Heart left ventricle (tissue), 16 donors: ENCODE data around the gene CRISPLD2. TPM values are rescaled to one million over a fixed set of nuclear protein-coding genes. Genes with fewer than 3 reads are reported as not detected.

ENCODE experiments used
- ATAC-seq, 4 donors: fragments of 200-7000 bp; cut with Tn5 transposase; one replicate each; pipeline ENCODE4 v1.9.1; 2020 to 2022; ENCODE audit warnings: moderate library complexity in 4 of 4, mild to moderate bottlenecking in 3 of 4, moderate number of reproducible peaks in 1 of 4
- DNase-seq, 5 donors: peaks; one replicate each; pipeline ENCODE4 v3.0.0-alpha.2; 2020
- H3K27ac ChIP-seq, 12 donors: fragments of 200-600 bp; sonication (generic) in 4 of 12; one replicate each; pipeline versions ENCODE4 v1.5.0 to v1.8.0; 2016 to 2022; ENCODE audit warnings: mild to moderate bottlenecking in 2 of 12
- H3K27me3 ChIP-seq, 9 donors: fragments of 200-600 bp; sonication (generic) in 2 of 9; one replicate each; pipeline versions ENCODE4 v1.5.1 to v1.8.0; 2016 to 2022; ENCODE audit warnings: mild to moderate bottlenecking in 3 of 9
- H3K36me3 ChIP-seq, 9 donors: fragments of 200-600 bp; sonication (generic) in 2 of 9; one replicate each; pipeline versions ENCODE4 v1.5.0 to v1.8.0; 2018 to 2022; ENCODE audit warnings: mild to moderate bottlenecking in 2 of 9
- H3K4me1 ChIP-seq, 12 donors: fragments of 200-600 bp; sonication (generic) in 4 of 12; one replicate each; pipeline versions ENCODE4 v1.5.0 to v1.8.0; 2016 to 2022; ENCODE audit warnings: mild to moderate bottlenecking in 3 of 12
- H3K4me3 ChIP-seq, 12 donors: fragments of 200-600 bp; sonication (generic) in 4 of 12; one replicate each; pipeline versions ENCODE4 v1.5.0 to v1.8.0; 2017 to 2022; ENCODE audit warnings: mild to moderate bottlenecking in 9 of 12, moderate library complexity in 4 of 12
- H3K9me3 ChIP-seq, 12 donors: fragments of 200-600 bp; sonication (generic) in 4 of 12; one replicate each; pipeline versions ENCODE4 v1.5.0 to v1.8.0; 2016 to 2022; ENCODE audit warnings: mild to moderate bottlenecking in 1 of 12
- CTCF ChIP-seq, 12 donors: fragments of 200-600 bp; sonication (generic) in 4 of 12; IDR thresholded peaks; one replicate each; pipeline versions ENCODE4 v1.5.0 to v1.8.0; 2018 to 2022; ENCODE audit warnings: antibody characterized with exemption in 12 of 12, mild to moderate bottlenecking in 5 of 12
- POLR2A ChIP-seq, 2 donors: fragments of 450-650 bp; IDR thresholded peaks; one replicate each; pipeline ENCODE4 v1.6.1; 2017; ENCODE audit warnings: antibody characterized with exemption in 2 of 2, mild to moderate bottlenecking in 2 of 2, moderate library complexity in 2 of 2
- WGBS, 4 donors: extraction: QIAGEN DNeasy Blood & Tissue Kit in 2 of 4; methylation state at CpG; one replicate each; pipeline versions ENCODE4 v1.1.5 to v1.1.7; 2013 to 2018; 5-methylcytosine and 5-hydroxymethylcytosine counted together
- intact Hi-C, 10 donors: fragments of 100-400 bp; cut with DNase I; formaldehyde crosslinking; loops; one replicate each; pipeline versions ENCODE4 v1.11.1 to v1.14.2; 2022
- polyA plus RNA-seq, 2 donors: library from polyadenylated mRNA; stranded (reverse); fragments of 200-250 nt; gene quantifications; one replicate each; pipeline ENCODE4 v1.2.3, GENCODE V29; 2013
- total RNA-seq, 9 donors: library from RNA; depleted of rRNA in 2 of 9; stranded (reverse); fragments of >200 nt in 2 of 9; fragmentation: NEBNext Ultra II Directional in 3 of 9; extraction: Animal tissue kit (Norgen Biotek cat#: 25700) in 3 of 9; gene quantifications; one replicate each; pipeline versions ENCODE4 v1.1.0 to v1.2.4, GENCODE V29; 2016 to 2023
- donor health status: ischemic (EF 13 %, LVEDD 7.1; RV severe dilation, severe dysfunction).
- donor health status: healthy with polysubstance abuse.
- donor health status: DM: no; HTN: yes; CAD: no.
- donor health status: DM: no; HTN: no; CAD: no.
- donor health status: ischemic (EF 25% LVEDD 6.9; RV normal size, moderate dysfunction).
- donor health status: ischemic (EF 25% LVEDD 5.7; RV mildly dilated, moderate dysfunction).
- donor health status: healthy.
- donor health status: DM: yes; HTN: yes; CAD: no.
- donor health status: ischemic (EF 35%, LVEDD 5.7; RV mildly dilated, moderate dysfunction).
- donor health status: nonischemic (EF 11% LVEDD 7.7; RV severe dilation, severe dysfunction).
- donor health status: DM: yes; HTN: yes; CAD: no.
- donor health status: PGD.
- donor health status: ischemic (EF 29% LVEDD 5.4; RV normal size, mild dysfunction).
- donor health status: nonischemic (EF 23%, LVEDD 6.1; RV moderate dilation, normal function).

Gene CRISPLD2
- total and polyA plus RNA-seq, 11 donors = 8.0 to 153 (median 12.9) TPM

- H3K4me1 ChIP-seq = peaks cover 0 to 35% (median 0%) of the 10 kb centered on the region in 12 donors
- no peaks in the 10 kb centered on the region for H3K27me3 ChIP-seq
- H3K9me3 ChIP-seq = no peaks in the 10 kb centered on the region
- peaks cover 0 to 6% (median 0%) of the 10 kb centered on the region in 9 donors for H3K36me3 ChIP-seq
- H3K27ac ChIP-seq = peak overlapping the region in 6 of 12 donors; percentile 27 to 52 (median 48)
- no peak for DNase-seq
- no peak for TF ChIP-seq POLR2A (IDR thresholded peaks at IDR 0.05)
- no peak for TF ChIP-seq CTCF (IDR thresholded peaks at IDR 0.05)
- no peak for ATAC-seq
- no peak overlapping the region for H3K4me3 ChIP-seq
- intact Hi-C loops = no loop called here
- WGBS, 4 donors = 85 to 94% (median 92%) methylated on average over 13 of the region's 13 CpGs
Measured at GRCh38 chr16:84907051-84907450, 87.3 kb downstream of the CRISPLD2 start.

GRCh38 chr16:84907575-84907974, 87.8 kb downstream of the CRISPLD2 start:
- DNase-seq (peak in 4 of 5 donors; percentile 49 to 69 (median 57)), ATAC-seq (peak; percentile 46 to 83 (median 73))
- Histone ChIP-seq H3K4me1 (peaks cover 0 to 40% (median 0%) of the 10 kb centered on the region in 12 donors), H3K27ac (peak overlapping the region in 7 of 12 donors; percentile 27 to 52 (median 47)), H3K9me3 (no peaks in the 10 kb centered on the region), H3K4me3 (no peak overlapping the region), H3K36me3 (peaks cover 0 to 6% (median 0%) of the 10 kb centered on the region in 9 donors), H3K27me3 (no peaks in the 10 kb centered on the region)
- WGBS, 4 donors = 64 to 73% (median 70%) methylated on average over 12 of the region's 12 CpGs
- TF ChIP-seq POLR2A (IDR thresholded peaks at IDR 0.05) = no peak
- TF ChIP-seq CTCF (IDR thresholded peaks at IDR 0.05) = peak in 2 of 12 donors; percentile 5 to 8
- intact Hi-C loops = no loop called here

GRCh38 chr16:84909476-84910085, 89.8 kb downstream of the CRISPLD2 start:
- Histone ChIP-seq H3K4me3 (no peak overlapping the region), H3K27ac (peak overlapping the region in 1 of 12 donors; percentile 40), H3K36me3 (peaks cover 0 to 6% (median 0%) of the 10 kb centered on the region in 9 donors), H3K9me3 (no peaks in the 10 kb centered on the region), H3K4me1 (peaks cover 0 to 54% (median 13%) of the 10 kb centered on the region in 12 donors), H3K27me3 (no peaks in the 10 kb centered on the region)
- intact Hi-C loops = no loop called here
- no peak for ATAC-seq
- peak in 1 of 5 donors; percentile 22 for DNase-seq
- 79 to 86% (median 84%) methylated on average over 8 to 9 of the region's 9 CpGs for WGBS, 4 donors
- no peak for TF ChIP-seq CTCF (IDR thresholded peaks at IDR 0.05)
- TF ChIP-seq POLR2A (IDR thresholded peaks at IDR 0.05) = no peak

- DNase-seq (peak in 1 of 5 donors; percentile 57), ATAC-seq (no peak)
- Histone ChIP-seq H3K9me3 (no peaks in the 10 kb centered on the region), H3K27ac (peak overlapping the region in 1 of 12 donors; percentile 37), H3K4me3 (no peak overlapping the region), H3K4me1 (peaks cover 0 to 52% (median 17%) of the 10 kb centered on the region in 12 donors), H3K36me3 (peaks cover 0 to 2% (median 0%) of the 10 kb centered on the region in 9 donors), H3K27me3 (peaks cover 0 to 7% (median 0%) of the 10 kb centered on the region in 9 donors)
- intact Hi-C loops = no loop called here
- TF ChIP-seq CTCF (IDR thresholded peaks at IDR 0.05) (no peak), POLR2A (IDR thresholded peaks at IDR 0.05) (no peak)
- 86 to 94% (median 89%) methylated on average over 16 of the region's 16 CpGs for WGBS, 4 donors
Measured at GRCh38 chr16:84911486-84912216, 91.9 kb downstream of the CRISPLD2 start.
